Peyer's patch (tissue), 4 donors: ENCODE measurements around the gene ZDHHC11.
"Not testable (repeated sequence)": the region's sequence is repeated elsewhere in the genome, so short reads cannot be mapped to it uniquely, and the experiment has no call there.

Experiments used
- POLR2A ChIP-seq, 2 donors: fragments of 450-650 bp; IDR thresholded peaks; one replicate each; pipeline ENCODE4 v1.5.1; 2017; ENCODE audit warnings: antibody characterized with exemption in 2 of 2, mild to moderate bottlenecking in 2 of 2, moderate library complexity in 2 of 2
- TF ChIP-seq, protein P1 (sequence below), 6 experiments: fragments of 450-650 bp in 4 of 6; fragments of 200-600 bp in 2 of 6; sonication (generic) in 1 of 6; IDR thresholded peaks; one replicate each; pipeline ENCODE4 v1.5.1; 2017 to 2019; ENCODE audit warnings: antibody characterized with exemption in 6 of 6, mild to moderate bottlenecking in 3 of 6, moderate library complexity in 1 of 6

DNA sequence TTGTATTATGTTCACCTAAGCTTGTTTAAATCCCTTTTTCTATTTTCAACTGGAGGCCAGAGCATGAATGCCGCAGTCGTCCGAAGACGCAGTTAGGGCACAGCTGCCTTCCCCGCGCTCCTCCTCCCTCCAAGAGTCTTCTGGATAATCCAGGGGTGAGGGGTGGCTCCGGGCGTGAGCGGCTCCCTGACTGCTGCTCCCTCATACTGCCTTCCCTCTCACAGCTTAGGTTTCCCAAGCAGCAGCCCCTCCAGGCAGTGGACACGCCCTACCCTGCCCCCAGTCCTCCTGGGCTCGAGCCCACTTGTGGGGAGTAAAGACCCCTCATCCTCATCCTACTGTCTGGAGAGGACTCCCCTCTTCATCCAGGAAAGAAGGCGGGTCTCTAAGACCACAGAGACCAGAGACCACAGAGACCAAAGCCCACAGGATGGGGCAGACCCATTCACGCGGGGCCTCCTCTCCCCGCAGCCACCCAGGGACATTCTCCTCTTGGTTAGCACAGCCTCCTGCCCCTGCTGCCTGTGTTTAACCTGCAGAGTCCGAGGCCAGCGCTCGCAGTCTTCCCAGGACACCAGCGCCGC lies 98.2 kb downstream of the ZDHHC11 start:
- TF ChIP-seq, protein P1, sequence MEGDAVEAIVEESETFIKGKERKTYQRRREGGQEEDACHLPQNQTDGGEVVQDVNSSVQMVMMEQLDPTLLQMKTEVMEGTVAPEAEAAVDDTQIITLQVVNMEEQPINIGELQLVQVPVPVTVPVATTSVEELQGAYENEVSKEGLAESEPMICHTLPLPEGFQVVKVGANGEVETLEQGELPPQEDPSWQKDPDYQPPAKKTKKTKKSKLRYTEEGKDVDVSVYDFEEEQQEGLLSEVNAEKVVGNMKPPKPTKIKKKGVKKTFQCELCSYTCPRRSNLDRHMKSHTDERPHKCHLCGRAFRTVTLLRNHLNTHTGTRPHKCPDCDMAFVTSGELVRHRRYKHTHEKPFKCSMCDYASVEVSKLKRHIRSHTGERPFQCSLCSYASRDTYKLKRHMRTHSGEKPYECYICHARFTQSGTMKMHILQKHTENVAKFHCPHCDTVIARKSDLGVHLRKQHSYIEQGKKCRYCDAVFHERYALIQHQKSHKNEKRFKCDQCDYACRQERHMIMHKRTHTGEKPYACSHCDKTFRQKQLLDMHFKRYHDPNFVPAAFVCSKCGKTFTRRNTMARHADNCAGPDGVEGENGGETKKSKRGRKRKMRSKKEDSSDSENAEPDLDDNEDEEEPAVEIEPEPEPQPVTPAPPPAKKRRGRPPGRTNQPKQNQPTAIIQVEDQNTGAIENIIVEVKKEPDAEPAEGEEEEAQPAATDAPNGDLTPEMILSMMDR (IDR thresholded peaks at IDR 0.05): not testable (repeated sequence)
- TF ChIP-seq POLR2A (IDR thresholded peaks at IDR 0.05): not testable (repeated sequence)
